K562 (cell line): ENCODE results near the gene ADAM19. TPM values are rescaled to one million over a fixed set of nuclear protein-coding genes. Genes with fewer than 3 reads are reported as not detected.

Experiments used
- ATAC-seq: fragments of 200-7000 bp; cut with Tn5 transposase; 3 replicates; pipeline ENCODE4 v1.9.1; 2020; ENCODE audit warnings: moderate library complexity
- BruUV-seq: library from RNA; stranded (reverse); fragments of 400-500 nt; replicated peaks from 2 replicates; lab custom pipeline; 2021; lab: Mats Ljungman, UMichigan
- CTCF ChIA-PET: fragments of 300-600 bp; formaldehyde crosslinking; extraction: SDS; loops from one replicate; lab custom pipeline; 2021; ENCODE audit warnings: low intra/inter-chr PET ratio; lab: Yijun Ruan, JAX
- POLR2A ChIA-PET: fragments of 300-600, 350-650 bp; sonication (Branson Sonifier 250); formaldehyde crosslinking; extraction: SDS; loops from one replicate; lab custom pipeline; 2021; ENCODE audit warnings: antibody characterized with exemption, inconsistent platforms; lab: Yijun Ruan, JAX
- DNase-seq, 4 experiments: peaks; one replicate each; pipeline versions ENCODE4 v3.0.0 to v3.0.0-alpha.2; 2011 to 2018; ENCODE audit warnings: low spot score in 3 of 4, mixed read lengths in 3 of 4; ENCODE audit errors: extremely low read depth in 1 of 4
- FAIRE-seq: peaks from 2 replicates; lab custom pipeline; 2011; peaks lifted over from hg19 to GRCh38; lab: Jason Lieb, UNC
- H2AFZ ChIP-seq: 2 replicates; pipeline ENCODE4 v1.6.0; 2011; ENCODE audit warnings: low read depth, low read length, control low read depth, inconsistent platforms
- H3K27ac ChIP-seq: fragments of 200-600 bp; 3 replicates; pipeline ENCODE4 v1.8.0; 2011; ENCODE audit warnings: low read depth, mild to moderate bottlenecking, control low read depth, inconsistent platforms, low read length, moderate library complexity, mixed read lengths; ENCODE audit errors: extremely low read depth
- H3K27me3 ChIP-seq, 2 experiments: fragments of 300-600 bp in 1 of 2; 2 replicates in 1 of 2; 3 replicates in 1 of 2; pipeline versions ENCODE4 v1.6.0 to v1.8.0; 2011; ENCODE audit warnings: inconsistent platforms in 2 of 2, low read length in 2 of 2, mild to moderate bottlenecking in 1 of 2, mixed read lengths in 1 of 2, moderate library complexity in 1 of 2; ENCODE audit not compliant: control insufficient read depth in 2 of 2, insufficient read depth in 2 of 2
- H3K36me3 ChIP-seq: fragments of 300-600 bp; 3 replicates; pipeline ENCODE4 v1.8.0; 2011; ENCODE audit warnings: mild to moderate bottlenecking, low read length, inconsistent platforms; ENCODE audit not compliant: control insufficient read depth, insufficient read depth
- H3K4me1 ChIP-seq, 2 experiments: fragments of 200-600 bp in 1 of 2; replicated peaks in 1 of 2; 2 replicates in 1 of 2; 3 replicates in 1 of 2; pipeline versions ENCODE4 v1.5.1 to v1.8.0; 2011; ENCODE audit warnings: inconsistent platforms in 2 of 2, low read length in 2 of 2, mild to moderate bottlenecking in 1 of 2, mixed read lengths in 1 of 2, moderate library complexity in 1 of 2; ENCODE audit not compliant: control insufficient read depth in 2 of 2, insufficient read depth in 2 of 2
- H3K4me2 ChIP-seq: 2 replicates; pipeline ENCODE4 v1.6.1; 2011; ENCODE audit warnings: low read length, control low read depth, inconsistent platforms, mixed read lengths; ENCODE audit not compliant: insufficient read depth
- H3K4me3 ChIP-seq: fragments of 200-600 bp; sonication (generic), shearing (Covaris generic); 2 replicates; pipeline ENCODE4 v1.5.1; 2016; ENCODE audit warnings: control low read depth, inconsistent platforms
- H3K79me2 ChIP-seq: fragments of 200-600 bp; 3 replicates; pipeline ENCODE4 v1.8.0; 2011; ENCODE audit warnings: low read length, inconsistent platforms; ENCODE audit not compliant: control insufficient read depth, insufficient read depth
- H3K9ac ChIP-seq, 2 experiments: 2 replicates each; pipeline versions ENCODE4 v1.6.0 to v1.6.1; 2011; ENCODE audit warnings: low read depth in 2 of 2, low read length in 2 of 2, control low read depth in 1 of 2, inconsistent platforms in 1 of 2, mild to moderate bottlenecking in 1 of 2, mixed read lengths in 1 of 2; ENCODE audit not compliant: insufficient read depth in 1 of 2
- H3K9me1 ChIP-seq: one replicate; pipeline ENCODE4 v1.6.0; 2011; ENCODE audit warnings: inconsistent platforms, mild to moderate bottlenecking, low read length, moderate library complexity; ENCODE audit not compliant: control insufficient read depth, insufficient read depth
- H3K9me3 ChIP-seq: replicated peaks from 2 replicates; pipeline ENCODE4 v1.5.1; 2011; ENCODE audit warnings: low read depth, low read length, inconsistent platforms; ENCODE audit not compliant: control insufficient read depth, insufficient read depth
- H4K20me1 ChIP-seq: replicated peaks from 2 replicates; pipeline ENCODE4 v1.6.1; 2011; ENCODE audit warnings: low read length, inconsistent platforms, mixed read lengths; ENCODE audit not compliant: control insufficient read depth, insufficient read depth
- CEBPG ChIP-seq, 3 experiments: fragments of 200-800 bp in 1 of 3; sonication (Bioruptor generic) in 1 of 3; sonication (generic) in 1 of 3; formaldehyde crosslinking in 1 of 3; IDR thresholded peaks in 2 of 3; conservative IDR thresholded peaks in 1 of 3; 2 replicates each; pipeline versions ENCODE4 v1.6.1 to v1.8.0; 2016 to 2022; ENCODE audit warnings: missing compliant biosample characterization in 2 of 3, missing genetic modification characterization in 2 of 3, mild to moderate bottlenecking in 1 of 3, missing genetic modification reagents in 1 of 3
- ETV1 ChIP-seq: fragments of 450-650 bp; conservative IDR thresholded peaks from 2 replicates; pipeline ENCODE4 v1.6.1; 2016; ENCODE audit warnings: missing genetic modification characterization, control low read depth, low read depth, missing compliant biosample characterization
- FOSL1 ChIP-seq: fragments of 200-800 bp; sonication (Bioruptor generic); conservative IDR thresholded peaks from 2 replicates; pipeline ENCODE4 v1.6.1; 2016; ENCODE audit warnings: missing genetic modification characterization, missing compliant biosample characterization
- FOXP4 ChIP-seq: sonication (generic); formaldehyde crosslinking; IDR thresholded peaks from 2 replicates; pipeline ENCODE4 v1.8.0; 2022; ENCODE audit warnings: mild to moderate bottlenecking, missing genetic modification reagents, borderline replicate concordance
- HINFP ChIP-seq: fragments of 450-650 bp; conservative IDR thresholded peaks from 2 replicates; pipeline ENCODE4 v1.6.1; 2016; ENCODE audit warnings: missing genetic modification characterization, low read depth, mild to moderate bottlenecking, control low read depth, missing compliant biosample characterization
- NR2C1 ChIP-seq, 2 experiments: fragments of 450-650 bp; IDR thresholded peaks; 2 replicates each; pipeline ENCODE4 v1.6.1; 2017; ENCODE audit warnings: mild to moderate bottlenecking in 2 of 2, antibody characterized with exemption in 1 of 2, inconsistent platforms in 1 of 2, missing compliant biosample characterization in 1 of 2, missing genetic modification characterization in 1 of 2
- NR2C2 ChIP-seq, 2 experiments: fragments of 200-800 bp in 1 of 2; sonication (Bioruptor generic) in 1 of 2; sonication (generic) in 1 of 2; formaldehyde crosslinking in 1 of 2; IDR thresholded peaks; 2 replicates each; pipeline versions ENCODE4 v1.6.1 to v1.8.0; 2016 to 2022; ENCODE audit warnings: mild to moderate bottlenecking in 1 of 2, missing compliant biosample characterization in 1 of 2, missing genetic modification characterization in 1 of 2, missing genetic modification reagents in 1 of 2
- PML ChIP-seq: IDR thresholded peaks from 2 replicates; pipeline ENCODE4 v1.6.1; 2012; ENCODE audit warnings: low read length, inconsistent platforms
- PTTG1 ChIP-seq: fragments of 450-650 bp; IDR thresholded peaks from 2 replicates; pipeline ENCODE4 v1.6.1; 2016; ENCODE audit warnings: low read depth, mild to moderate bottlenecking, missing genetic modification characterization, missing compliant biosample characterization
- RBM34 ChIP-seq: fragments of 200-400 bp; formaldehyde crosslinking; IDR thresholded peaks from 2 replicates; pipeline ENCODE4 v1.6.1; 2018; ENCODE audit warnings: low read length, borderline replicate concordance; ENCODE audit not compliant: insufficient read depth
- USF2 ChIP-seq: sonication (generic); formaldehyde crosslinking; IDR thresholded peaks from 2 replicates; pipeline ENCODE4 v1.5.0; 2020; ENCODE audit warnings: missing genetic modification reagents
- ZNF24 ChIP-seq: fragments of 450-650 bp; IDR thresholded peaks from 2 replicates; pipeline ENCODE4 v1.6.1; 2016
- ZNF507 ChIP-seq: conservative IDR thresholded peaks from 2 replicates; pipeline ENCODE4 v1.6.1; 2017; ENCODE audit warnings: missing genetic modification characterization, missing compliant biosample characterization
- WGBS: fragments of 100-300 bp; shearing (Covaris generic); methylation state at CpG from one replicate; pipeline ENCODE4 v1.1.6; 2016; ENCODE audit warnings: low coverage, mixed read lengths; ENCODE audit not compliant: insufficient coverage; ENCODE audit errors: missing lambda C conversion rate; 5-methylcytosine and 5-hydroxymethylcytosine counted together
- in situ Hi-C: fragments of 300-500 bp; cut with MboI; formaldehyde crosslinking; loops from 4 replicates; pipeline ENCODE4 v1.15.0; 2018; ENCODE audit warnings: inconsistent platforms, mixed read lengths
- intact Hi-C: fragments of 100-400 bp; cut with micrococcal nuclease; formaldehyde crosslinking; loops from 2 replicates; pipeline ENCODE4 v1.14.2; 2022
- polyA plus RNA-seq, 8 experiments: library from polyadenylated mRNA; depleted of rRNA in 4 of 8; stranded (reverse) in 5 of 8; unstranded in 3 of 8; fragments of >200 nt; fragmentation: Nextera tagmentation in 2 of 8; fragmentation: Illumina TruSeq in 1 of 8; extraction: Ambion mirVana in 2 of 8; extraction: Trizol in 1 of 8; gene quantifications; 2 replicates each; pipeline versions ENCODE4 v1.2.1 to v1.2.3, GENCODE V29; 2011 to 2014; ENCODE audit warnings: inconsistent platforms in 1 of 8, missing spikeins in 1 of 8
- total RNA-seq, 7 experiments: library from RNA; depleted of rRNA in 6 of 7; stranded (reverse); fragments of >200 nt in 6 of 7; fragmentation: Illumina TruSeq in 2 of 7; extraction: Trizol in 2 of 7; gene quantifications; 2 replicates each; pipeline versions ENCODE4 v1.2.1 to v1.2.3, GENCODE V29; 2011 to 2021; ENCODE audit warnings: low replicate concordance in 1 of 7

The ADAM19 gene
- total and polyA plus RNA-seq, 9 of the 15 experiments (the other 6 are each of a cell fraction or from before 2014, with no cell fraction given): 0.11 to 1.1 (median 0.43) TPM

GRCh38 chr5:157546456-157547100 is 29.0 kb downstream of the ADAM19 start:
- no peak for FAIRE-seq
- H3K27ac ChIP-seq: no peak overlapping the region
- H3K27me3 ChIP-seq: no peaks in the 10 kb centered on the region; a peak in 1 of 5 replicates
- ChIA-PET CTCF (no interaction called here), POLR2A (no interaction called here)
- no peak overlapping the region for H3K4me2 ChIP-seq
- no peaks in the 10 kb centered on the region for H4K20me1 ChIP-seq
- TF ChIP-seq NR2C1 (IDR thresholded peaks at IDR 0.05) (no peak), NR2C1 (tag; IDR thresholded peaks at IDR 0.05) (0 out of 2 replicates have a peak, but pooled peaks have one; percentile 6), PTTG1 (0 out of 2 replicates have a peak, but pooled peaks have one; percentile 2), USF2 (CRISPR knock-in tag) (no peak), ZNF507 (tag) (no peak), FOXP4 (no peak), NR2C2 (CRISPR knock-in tag; IDR thresholded peaks at IDR 0.05) (no peak), NR2C2 (tag; IDR thresholded peaks at IDR 0.05) (peak; percentile 41), RBM34 (no peak), PML (no peak), HINFP (tag) (no peak), FOSL1 (tag) (peak; percentile 34; the same call in 1 of the 2 replicates), ZNF24 (no peak), CEBPG (CRISPR knock-in tag; IDR thresholded peaks at IDR 0.05) (no peak), CEBPG (tag; conservative IDR thresholded peaks at IDR 0.05 in 1 of 2, IDR thresholded peaks at IDR 0.05 in 1 of 2) (0 out of 4 replicates have a peak, but pooled peaks of 1 of the 2 experiments have one; percentile 27), ETV1 (tag) (0 out of 2 replicates have a peak, but pooled peaks have one; percentile 7)
- no peaks in the 10 kb centered on the region for H3K36me3 ChIP-seq
- H3K4me1 ChIP-seq: peaks cover 0 to 17% of the 10 kb centered on the region in 2 experiments; a peak in 4 of 5 replicates
- DNase-seq: no peak
- BruUV-seq: no TSS peak
- no peak overlapping the region for H2AFZ ChIP-seq
- 26% methylated on average over 6 of the region's 6 CpGs for WGBS
- in situ Hi-C loops: no loop called here
- no peak overlapping the region for H3K4me3 ChIP-seq
- H3K79me2 ChIP-seq: no peaks in the 10 kb centered on the region
- no peaks in the 10 kb centered on the region for H3K9me3 ChIP-seq
- H3K9ac ChIP-seq: no peak overlapping the region
- no peak for ATAC-seq
- H3K9me1 ChIP-seq: no peaks in the 10 kb centered on the region
- intact Hi-C loops: no loop called here
